Colonic mucosa (tissue), 4 donors: ENCODE measurements around the gene UBE3B. TPM values are rescaled to one million over a fixed set of nuclear protein-coding genes. Genes with fewer than 3 reads are reported as not detected.

Source experiments
- DNase-seq: peaks from one replicate; pipeline ENCODE4 v3.0.0-alpha.2; 2020
- H3K27ac ChIP-seq: fragments of 200-600 bp; one replicate; pipeline ENCODE4 v1.8.0; 2021
- H3K27me3 ChIP-seq: fragments of 200-600 bp; one replicate; pipeline ENCODE4 v1.8.0; 2021
- H3K36me3 ChIP-seq: fragments of 200-600 bp; one replicate; pipeline ENCODE4 v1.8.0; 2021
- H3K4me1 ChIP-seq: fragments of 200-600 bp; one replicate; pipeline ENCODE4 v1.8.0; 2021; ENCODE audit warnings: mild to moderate bottlenecking
- H3K4me3 ChIP-seq: fragments of 200-600 bp; one replicate; pipeline ENCODE4 v1.8.0; 2021
- H3K9ac ChIP-seq, 2 donors: one replicate each; pipeline ENCODE4 v1.7.0; 2013; ENCODE audit warnings: control low read depth in 2 of 2, low read depth in 2 of 2, low read length in 2 of 2
- H3K9me3 ChIP-seq: fragments of 200-600 bp; one replicate; pipeline ENCODE4 v1.8.0; 2021
- CTCF ChIP-seq: fragments of 200-600 bp; IDR thresholded peaks from one replicate; pipeline ENCODE4 v1.8.0; 2022; ENCODE audit warnings: antibody characterized with exemption, mild to moderate bottlenecking
- intact Hi-C: fragments of 100-400 bp; cut with DNase I; formaldehyde crosslinking; loops from one replicate; pipeline ENCODE4 v1.14.1; 2022
- total RNA-seq, 2 donors: library from RNA; stranded (reverse); fragmentation: NEBNext Ultra II Directional in 1 of 2; extraction: Animal tissue kit (Norgen Biotek cat#: 25700) in 1 of 2; gene quantifications; one replicate each; pipeline ENCODE4 v1.2.1, GENCODE V29; 2021
- donor health status: healthy.
- donor health status: DM: no; HTN: no; CAD: no.
- donor health status: DM: no; HTN: no; CAD: no.

UBE3B gene
- total RNA-seq, 2 donors from 2014 or later, result 44.6 to 52.0 TPM

- Histone ChIP-seq H3K27ac (no peak overlapping the region), H3K27me3 (no peaks in the 10 kb centered on the region), H3K9ac (no peak overlapping the region), H3K36me3 (peaks cover 6% of the 10 kb centered on the region), H3K4me3 (no peak overlapping the region), H3K9me3 (no peaks in the 10 kb centered on the region), H3K4me1 (no peaks in the 10 kb centered on the region)
- no peak for TF ChIP-seq CTCF
- intact Hi-C loops, result no loop called here
- no peak for DNase-seq
These were observed 105.2 kb downstream of the UBE3B start for GRCh38 chr12:109582636-109583035.

GRCh38 chr12:109583733-109584132, 106.3 kb downstream of the UBE3B start:
- H3K27me3 ChIP-seq, result no peaks in the 10 kb centered on the region
- no peak overlapping the region for H3K9ac ChIP-seq
- TF ChIP-seq CTCF, result no peak
- no peak overlapping the region for H3K27ac ChIP-seq
- no peak for DNase-seq
- no peaks in the 10 kb centered on the region for H3K4me1 ChIP-seq
- intact Hi-C loops, result no loop called here
- H3K4me3 ChIP-seq, result no peak overlapping the region
- peaks cover 6% of the 10 kb centered on the region for H3K36me3 ChIP-seq
- no peaks in the 10 kb centered on the region for H3K9me3 ChIP-seq

Other genes with a start within 250 kb of the UBE3B start
- not detected for gene FOXN4, start 168.3 kb upstream of the UBE3B start, total RNA-seq
- gene MYO1H, start 129.7 kb upstream of the UBE3B start, total RNA-seq, result under 1 TPM in 1 of 2 donors, not detected in 1; 0.21 TPM
- 10 to 100 TPM; 50.3 to 74.8 TPM for gene KCTD10, start 334 bp upstream of the UBE3B start, total RNA-seq
- 10 to 100 TPM; 59.1 to 76.6 TPM for gene MMAB, start 95.9 kb downstream of the UBE3B start, total RNA-seq
- 10 to 100 TPM; 29.6 to 38.9 TPM for gene MVK, start 96.2 kb downstream of the UBE3B start, total RNA-seq
- 1 to 10 TPM; 3.9 to 5.5 TPM for gene FAM222A, start 236.2 kb downstream of the UBE3B start, total RNA-seq